Mammary epithelial cell (primary cell): ENCODE data around the gene CORIN.

ENCODE experiments used
- CTCF ChIP-seq, 2 donors: IDR thresholded peaks in 1 of 2; conservative IDR thresholded peaks in 1 of 2; 2 replicates each; pipeline ENCODE4 v1.5.1; 2011 to 2012; ENCODE audit warnings: inconsistent platforms in 2 of 2, low read length in 2 of 2, mild to moderate bottlenecking in 2 of 2, control low read depth in 1 of 2, low read depth in 1 of 2; ENCODE audit not compliant: insufficient read depth in 1 of 2; ENCODE audit errors: extremely low read depth in 1 of 2
- EZH2 ChIP-seq: IDR thresholded peaks from 2 replicates; pipeline ENCODE4 v1.6.1; 2012; ENCODE audit warnings: low read length, inconsistent platforms, borderline replicate concordance

- no peak for TF ChIP-seq CTCF (conservative IDR thresholded peaks at IDR 0.05 in 1 of 2, IDR thresholded peaks at IDR 0.05 in 1 of 2; ENCODE audit: extremely low read depth in 1 of 2, insufficient read depth in 1 of 2, low read depth in 1 of 2, low read length in 2 of 2)
- no peak for TF ChIP-seq EZH2
Measured at GRCh38 chr4:47647029-47647428, 190.8 kb downstream of the CORIN start.
